ENCODE results near the gene EEFSEC. TPM values are rescaled to one million over a fixed set of nuclear protein-coding genes. Genes with fewer than 3 reads are reported as not detected.

Gene EEFSEC
- total and polyA plus RNA-seq, 2 of the 8 experiments (the other 6 are each of a cell fraction or from before 2014, with no cell fraction given), result 13.1 to 19.8 TPM

DNA sequence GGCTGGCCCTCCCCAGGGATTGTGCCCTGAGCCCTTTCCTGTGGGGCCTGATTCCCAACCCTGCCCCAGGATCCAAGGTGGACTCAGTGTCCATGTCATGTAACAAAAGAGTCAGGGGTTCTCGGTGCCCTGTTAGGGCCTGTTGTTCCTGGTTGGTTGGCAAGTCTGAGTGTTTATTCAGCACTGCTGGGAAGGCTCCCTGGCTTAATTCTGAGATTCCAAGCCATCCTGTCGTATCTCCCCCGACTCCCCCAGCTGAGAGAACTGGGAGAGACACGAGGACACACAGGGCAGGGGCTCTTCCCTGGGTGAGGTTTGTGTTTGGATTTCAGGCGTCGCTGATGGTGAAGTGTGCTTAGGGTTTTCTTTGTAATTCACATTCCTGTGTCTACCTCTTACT is 78.3 kb downstream of the EEFSEC start (continued):
- no peak for TF ChIP-seq TAF7 (optimal IDR thresholded peaks at IDR 0.05; ENCODE audit: borderline replicate concordance, low read depth, low read length)
